Measurements from ENCODE around the gene PTPRN2.

GRCh38 chr7:158609313-158609974 lies 21.8 kb upstream of the PTPRN2 start:
- TF ChIP-seq CTCF (IDR thresholded peaks at IDR 0.05) (no peak), POLR2AphosphoS5 (IDR thresholded peaks at IDR 0.05; ENCODE audit: low read depth, low read length) (no peak), TCF7L2 (IDR thresholded peaks at IDR 0.05; ENCODE audit: low read depth, low read length) (no peak), SIN3A (IDR thresholded peaks at IDR 0.05; ENCODE audit: borderline replicate concordance, insufficient read depth, low read depth, low read length) (no peak), REST (IDR thresholded peaks at IDR 0.05; ENCODE audit: insufficient read depth in 1 of 2, low read depth in 2 of 2, low read length in 1 of 2) (no peak)
